ENCODE measurements around the gene POMT1.

The POMT1 gene

GRCh38 chr9:131516100-131516499 lies 13.4 kb downstream of the POMT1 start:
- no peak overlapping the region for H3K4me3 ChIP-seq (ENCODE audit: low read depth, low read length)
- DNase-seq (ENCODE audit: low read depth) = no peak
- in situ Hi-C loops (cut with HindIII; ENCODE audit: low sequenced_read_pairs) = no loop called here
- TF ChIP-seq CTCF (IDR thresholded peaks at IDR 0.05; ENCODE audit: low read depth, low read length, missing control alignments) = no peak

- H3K4me3 ChIP-seq (ENCODE audit: low read depth, low read length) = no peak overlapping the region
- no peak for TF ChIP-seq CTCF (IDR thresholded peaks at IDR 0.05; ENCODE audit: low read depth, low read length, missing control alignments)
- no peak for DNase-seq (ENCODE audit: low read depth)
- in situ Hi-C loops (cut with HindIII; ENCODE audit: low sequenced_read_pairs) = no loop called here
Measured at GRCh38 chr9:131516930-131517329, 14.2 kb downstream of the POMT1 start.

- H3K4me3 ChIP-seq (ENCODE audit: low read depth, low read length) = no peak overlapping the region
- in situ Hi-C loops (cut with HindIII; ENCODE audit: low sequenced_read_pairs) = no loop called here
- no peak for DNase-seq (ENCODE audit: low read depth)
- TF ChIP-seq CTCF (IDR thresholded peaks at IDR 0.05; ENCODE audit: low read depth, low read length, missing control alignments) = no peak
Measured at GRCh38 chr9:131517761-131518190, 15.1 kb downstream of the POMT1 start.

GRCh38 chr9:131518553-131518952 lies 15.8 kb downstream of the POMT1 start:
- no peak overlapping the region for H3K4me3 ChIP-seq (ENCODE audit: low read depth, low read length)
- TF ChIP-seq CTCF (IDR thresholded peaks at IDR 0.05; ENCODE audit: low read depth, low read length, missing control alignments) = no peak
- DNase-seq (ENCODE audit: low read depth) = no peak
- in situ Hi-C loops (cut with HindIII; ENCODE audit: low sequenced_read_pairs) = no loop called here

GRCh38 chr9:131520503-131520902 lies 17.8 kb downstream of the POMT1 start:
- H3K4me3 ChIP-seq (ENCODE audit: low read depth, low read length) = no peak overlapping the region
- TF ChIP-seq CTCF (IDR thresholded peaks at IDR 0.05; ENCODE audit: low read depth, low read length, missing control alignments) = no peak
- in situ Hi-C loops (cut with HindIII; ENCODE audit: low sequenced_read_pairs) = no loop called here
- no peak for DNase-seq (ENCODE audit: low read depth)

- no peak for TF ChIP-seq CTCF (IDR thresholded peaks at IDR 0.05; ENCODE audit: low read depth, low read length, missing control alignments)
- no peak overlapping the region for H3K4me3 ChIP-seq (ENCODE audit: low read depth, low read length)
- in situ Hi-C loops (cut with HindIII; ENCODE audit: low sequenced_read_pairs) = no loop called here
Measured at GRCh38 chr9:131521203-131521602, 18.5 kb downstream of the POMT1 start.

GRCh38 chr9:131521822-131522221 lies 19.1 kb downstream of the POMT1 start:
- no peak overlapping the region for H3K4me3 ChIP-seq (ENCODE audit: low read depth, low read length)
- no peak for TF ChIP-seq CTCF (IDR thresholded peaks at IDR 0.05; ENCODE audit: low read depth, low read length, missing control alignments)
- in situ Hi-C loops (cut with HindIII; ENCODE audit: low sequenced_read_pairs) = no loop called here
- no peak for DNase-seq (ENCODE audit: low read depth)

More at GRCh38 chr9:131521203-131521602, 18.5 kb downstream of the POMT1 start:
- no peak for DNase-seq (ENCODE audit: low read depth)
